Hindlimb muscle (tissue), 1 donor: ENCODE data around the gene LYST. TPM values are rescaled to one million over a fixed set of nuclear protein-coding genes. Genes with fewer than 3 reads are reported as not detected.
A peak's percentile ranks its signal among the peaks of the same experiment; 100 is the strongest.
"Not testable (repeated sequence)": the region's sequence is repeated elsewhere in the genome, so short reads cannot be mapped to it uniquely, and the experiment has no call there.

Experiments
- DNase-seq: peaks from one replicate; pipeline ENCODE4 v3.0.0-alpha.2; 2013
- polyA plus RNA-seq: library from polyadenylated mRNA; unstranded; fragments of 120-200 nt; gene quantifications from one replicate; pipeline ENCODE4 v1.2.1, GENCODE V29; 2013; ENCODE audit not compliant: insufficient read length

The LYST gene
- 5.8 TPM for polyA plus RNA-seq

GRCh38 chr1:235866205-235866912 lies at the start of gene LYST:
Gene LYST, minus strand, starts transcription at chr1:235866906. Its CDS starts 36,489 bp downstream, at chr1:235830417.
- DNase-seq, result peak; percentile 45

- not testable (repeated sequence) for DNase-seq
Measured at GRCh38 chr1:235915489-235915888, 48.8 kb upstream of the LYST start.

GRCh38 chr1:235913311-235913710 lies 46.6 kb upstream of the LYST start:
- no peak for DNase-seq

GRCh38 chr1:235911876-235912275 lies 45.2 kb upstream of the LYST start:
- no peak for DNase-seq

GRCh38 chr1:235911300-235911662 lies 44.6 kb upstream of the LYST start:
- no peak for DNase-seq

GRCh38 chr1:235910357-235911299 lies 43.9 kb upstream of the LYST start:
- no peak for DNase-seq

GRCh38 chr1:235908742-235909520 lies 42.2 kb upstream of the LYST start:
- no peak for DNase-seq

- no peak for DNase-seq
Measured at GRCh38 chr1:235907897-235908240, 41.2 kb upstream of the LYST start.

- DNase-seq, result no peak
Measured at GRCh38 chr1:235907187-235907896, 40.6 kb upstream of the LYST start.

- DNase-seq, result no peak
Measured at GRCh38 chr1:235906436-235906835, 39.7 kb upstream of the LYST start.

- not testable (repeated sequence) for DNase-seq
Measured at GRCh38 chr1:235903809-235904208, 37.1 kb upstream of the LYST start.

- no peak for DNase-seq
Measured at GRCh38 chr1:235902677-235903542, 36.2 kb upstream of the LYST start.

- no peak for DNase-seq
Measured at GRCh38 chr1:235901461-235901860, 34.8 kb upstream of the LYST start.

- no peak for DNase-seq
Measured at GRCh38 chr1:235898126-235898525, 31.4 kb upstream of the LYST start.

- no peak for DNase-seq
Measured at GRCh38 chr1:235893840-235894239, 27.1 kb upstream of the LYST start.

GRCh38 chr1:235892734-235893413 lies 26.2 kb upstream of the LYST start:
- no peak for DNase-seq

- no peak for DNase-seq
Measured at GRCh38 chr1:235892202-235892601, 25.5 kb upstream of the LYST start.

GRCh38 chr1:235888119-235888643 lies 21.5 kb upstream of the LYST start:
- no peak for DNase-seq

- DNase-seq, result no peak
Measured at GRCh38 chr1:235887676-235888075, 21.0 kb upstream of the LYST start.

- no peak for DNase-seq
Measured at GRCh38 chr1:235885655-235886262, 19.1 kb upstream of the LYST start.
